Dedifferentiated amniotic fluid mesenchymal stem cell (primary cell): Measurements from ENCODE around the gene DENND2A.
"Not testable (repeated sequence)": the region's sequence is repeated elsewhere in the genome, so short reads cannot be mapped to it uniquely, and the experiment has no call there.

Experiments used
- DNase-seq: peaks from one replicate; pipeline ENCODE4 v3.0.0-alpha.2; 2016; ENCODE audit errors: extremely low spot score

DENND2A gene

GRCh38 chr7:140646931-140647647 lies 6.5 kb upstream of the DENND2A start:
- no peak for DNase-seq

- no peak for DNase-seq
These were observed 4.7 kb upstream of the DENND2A start for GRCh38 chr7:140645166-140645900.

- not testable (repeated sequence) for DNase-seq
These were observed 4.1 kb upstream of the DENND2A start for GRCh38 chr7:140644761-140645160.

GRCh38 chr7:140643416-140643815 lies 2.8 kb upstream of the DENND2A start:
- DNase-seq = no peak

- no peak for DNase-seq
These were observed 1.0 kb upstream of the DENND2A start for GRCh38 chr7:140641524-140642195.

- DNase-seq = no peak
These were observed 464 bp downstream of the DENND2A start for GRCh38 chr7:140640060-140640637.

GRCh38 chr7:140639366-140640053 lies 1.1 kb downstream of the DENND2A start:
- DNase-seq = no peak

GRCh38 chr7:140638173-140638791 lies 2.3 kb downstream of the DENND2A start:
- no peak for DNase-seq

- no peak for DNase-seq
These were observed 3.2 kb downstream of the DENND2A start for GRCh38 chr7:140637400-140637799.

GRCh38 chr7:140635816-140636215 lies 4.8 kb downstream of the DENND2A start:
- no peak for DNase-seq

GRCh38 chr7:140635345-140635744 lies 5.3 kb downstream of the DENND2A start:
- no peak for DNase-seq

GRCh38 chr7:140631602-140632001 lies 9.0 kb downstream of the DENND2A start:
- DNase-seq = no peak

GRCh38 chr7:140631021-140631420 lies 9.6 kb downstream of the DENND2A start:
- DNase-seq = no peak

GRCh38 chr7:140625908-140626868 lies 14.4 kb downstream of the DENND2A start:
- peak; percentile 82 for DNase-seq

- DNase-seq = not testable (repeated sequence)
These were observed 15.4 kb downstream of the DENND2A start for GRCh38 chr7:140625192-140625558.

GRCh38 chr7:140624392-140625191 lies 16.0 kb downstream of the DENND2A start:
- no peak for DNase-seq

- no peak for DNase-seq
These were observed 16.6 kb downstream of the DENND2A start for GRCh38 chr7:140623980-140624379.

GRCh38 chr7:140621401-140622021 lies 19.1 kb downstream of the DENND2A start:
- no peak for DNase-seq
